Ishikawa (cell line): Measurements from ENCODE around the gene TLE6.

Source experiments
- CEBPB ChIP-seq: IDR thresholded peaks from 2 replicates; pipeline ENCODE4 v1.6.1; 2012
- CREB1 ChIP-seq: IDR thresholded peaks from 2 replicates; pipeline ENCODE4 v1.6.1; 2012; ENCODE audit warnings: low read depth
- EGR1 ChIP-seq: IDR thresholded peaks from 2 replicates; pipeline ENCODE4 v1.6.1; 2012
- EP300 ChIP-seq: IDR thresholded peaks from 2 replicates; pipeline ENCODE4 v1.6.1; 2012; ENCODE audit warnings: borderline replicate concordance
- FOXM1 ChIP-seq: IDR thresholded peaks from 2 replicates; pipeline ENCODE4 v1.6.1; 2012; ENCODE audit warnings: low read depth, borderline replicate concordance
- NFIC ChIP-seq: IDR thresholded peaks from 2 replicates; pipeline ENCODE4 v1.6.1; 2012
- RAD21 ChIP-seq: IDR thresholded peaks from 2 replicates; pipeline ENCODE4 v1.6.1; 2012; ENCODE audit warnings: low read depth
- TAF1 ChIP-seq: IDR thresholded peaks from 2 replicates; pipeline ENCODE4 v1.6.1; 2012; ENCODE audit warnings: low read depth, mild to moderate bottlenecking
- TCF12 ChIP-seq: IDR thresholded peaks from 2 replicates; pipeline ENCODE4 v1.6.1; 2012; ENCODE audit warnings: low read depth
- TEAD4 ChIP-seq: IDR thresholded peaks from 2 replicates; pipeline ENCODE4 v1.6.1; 2012
- YY1 ChIP-seq: IDR thresholded peaks from 2 replicates; pipeline ENCODE4 v1.6.1; 2012; ENCODE audit warnings: low read depth
- ZBTB7A ChIP-seq: IDR thresholded peaks from 2 replicates; pipeline ENCODE4 v1.6.1; 2012; ENCODE audit warnings: low read depth
- TF ChIP-seq, protein P1 (sequence below): IDR thresholded peaks from 2 replicates; pipeline ENCODE4 v1.6.1; 2012
- TF ChIP-seq, protein P2 (sequence below): IDR thresholded peaks from 2 replicates; pipeline ENCODE4 v1.6.1; 2012; ENCODE audit warnings: low read depth, mild to moderate bottlenecking
- TF ChIP-seq, protein P3 (sequence below): IDR thresholded peaks from 2 replicates; pipeline ENCODE4 v1.6.1; 2012

Gene TLE6

GRCh38 chr19:2974342-2975041, 2.9 kb upstream of the TLE6 start:
- no peak for TF ChIP-seq TAF1

- TF ChIP-seq CEBPB (no peak), CREB1 (no peak)
Measured at GRCh38 chr19:2976609-2977000, 759 bp upstream of the TLE6 start.

DNA sequence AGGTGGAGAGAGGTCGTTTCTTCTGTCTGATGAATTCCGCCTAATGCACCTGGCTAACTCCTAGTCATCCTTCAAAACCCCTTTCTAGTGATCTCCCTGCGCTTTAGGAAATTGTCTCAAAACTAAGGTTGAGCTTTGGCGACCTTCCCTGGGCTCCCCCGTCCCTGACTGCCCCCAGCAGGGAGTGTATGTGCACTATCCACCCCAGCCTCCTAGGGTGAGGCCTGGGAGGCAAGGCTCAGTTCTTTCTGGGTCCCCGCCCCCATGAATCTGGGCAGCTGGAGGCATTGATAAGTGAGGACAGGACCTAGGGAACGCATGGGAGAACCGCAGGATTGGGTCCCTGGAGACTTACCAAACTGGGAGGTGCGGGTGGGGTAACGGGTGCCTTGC, 378 bp downstream of the TLE6 start:
- TF ChIP-seq CEBPB (no peak), TAF1 (no peak), EGR1 (no peak), CREB1 (no peak), NFIC (no peak), TEAD4 (no peak), FOXM1 (no peak), YY1 (no peak), TCF12 (no peak)
- TF ChIP-seq, protein P1, sequence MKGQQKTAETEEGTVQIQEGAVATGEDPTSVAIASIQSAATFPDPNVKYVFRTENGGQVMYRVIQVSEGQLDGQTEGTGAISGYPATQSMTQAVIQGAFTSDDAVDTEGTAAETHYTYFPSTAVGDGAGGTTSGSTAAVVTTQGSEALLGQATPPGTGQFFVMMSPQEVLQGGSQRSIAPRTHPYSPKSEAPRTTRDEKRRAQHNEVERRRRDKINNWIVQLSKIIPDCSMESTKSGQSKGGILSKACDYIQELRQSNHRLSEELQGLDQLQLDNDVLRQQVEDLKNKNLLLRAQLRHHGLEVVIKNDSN: no peak
- TF ChIP-seq, protein P2, sequence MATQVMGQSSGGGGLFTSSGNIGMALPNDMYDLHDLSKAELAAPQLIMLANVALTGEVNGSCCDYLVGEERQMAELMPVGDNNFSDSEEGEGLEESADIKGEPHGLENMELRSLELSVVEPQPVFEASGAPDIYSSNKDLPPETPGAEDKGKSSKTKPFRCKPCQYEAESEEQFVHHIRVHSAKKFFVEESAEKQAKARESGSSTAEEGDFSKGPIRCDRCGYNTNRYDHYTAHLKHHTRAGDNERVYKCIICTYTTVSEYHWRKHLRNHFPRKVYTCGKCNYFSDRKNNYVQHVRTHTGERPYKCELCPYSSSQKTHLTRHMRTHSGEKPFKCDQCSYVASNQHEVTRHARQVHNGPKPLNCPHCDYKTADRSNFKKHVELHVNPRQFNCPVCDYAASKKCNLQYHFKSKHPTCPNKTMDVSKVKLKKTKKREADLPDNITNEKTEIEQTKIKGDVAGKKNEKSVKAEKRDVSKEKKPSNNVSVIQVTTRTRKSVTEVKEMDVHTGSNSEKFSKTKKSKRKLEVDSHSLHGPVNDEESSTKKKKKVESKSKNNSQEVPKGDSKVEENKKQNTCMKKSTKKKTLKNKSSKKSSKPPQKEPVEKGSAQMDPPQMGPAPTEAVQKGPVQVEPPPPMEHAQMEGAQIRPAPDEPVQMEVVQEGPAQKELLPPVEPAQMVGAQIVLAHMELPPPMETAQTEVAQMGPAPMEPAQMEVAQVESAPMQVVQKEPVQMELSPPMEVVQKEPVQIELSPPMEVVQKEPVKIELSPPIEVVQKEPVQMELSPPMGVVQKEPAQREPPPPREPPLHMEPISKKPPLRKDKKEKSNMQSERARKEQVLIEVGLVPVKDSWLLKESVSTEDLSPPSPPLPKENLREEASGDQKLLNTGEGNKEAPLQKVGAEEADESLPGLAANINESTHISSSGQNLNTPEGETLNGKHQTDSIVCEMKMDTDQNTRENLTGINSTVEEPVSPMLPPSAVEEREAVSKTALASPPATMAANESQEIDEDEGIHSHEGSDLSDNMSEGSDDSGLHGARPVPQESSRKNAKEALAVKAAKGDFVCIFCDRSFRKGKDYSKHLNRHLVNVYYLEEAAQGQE: no peak

DNA sequence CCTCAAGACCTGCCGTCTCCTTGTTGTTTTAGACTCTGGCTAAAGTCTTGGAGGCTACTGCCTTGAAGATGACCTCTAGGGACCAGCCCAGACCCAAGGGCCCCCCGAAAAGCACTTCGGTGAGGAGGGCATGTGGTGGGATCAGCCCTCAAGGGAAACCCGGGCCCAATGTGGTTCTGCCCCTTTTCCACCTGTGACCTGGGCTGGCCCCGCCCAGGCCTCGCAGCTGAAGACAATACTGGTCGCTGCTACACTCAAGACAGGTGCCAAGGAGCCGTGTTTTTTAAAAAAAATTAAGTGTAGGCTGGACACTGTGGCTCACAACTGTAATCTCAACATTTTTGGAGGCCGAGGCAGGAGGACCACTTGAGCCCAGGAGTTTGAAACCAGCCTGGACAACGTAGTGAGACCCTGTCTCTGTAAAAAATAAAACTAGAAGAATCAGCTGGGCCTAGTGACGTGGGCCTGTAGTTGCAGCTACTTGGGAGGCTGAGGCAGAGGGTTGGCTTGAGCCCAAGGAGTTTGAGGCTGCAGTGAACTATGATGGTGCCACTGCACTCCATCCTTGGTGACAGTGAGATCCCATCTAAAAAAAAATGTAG, 903 bp downstream of the TLE6 start:
- TF ChIP-seq FOXM1: no peak
- no peak for TF ChIP-seq YY1
- TF ChIP-seq, protein P1: no peak
- TF ChIP-seq TCF12: no peak
- TF ChIP-seq TAF1: no peak
- TF ChIP-seq RAD21: no peak
- TF ChIP-seq NFIC: no peak
- TF ChIP-seq, protein P3, sequence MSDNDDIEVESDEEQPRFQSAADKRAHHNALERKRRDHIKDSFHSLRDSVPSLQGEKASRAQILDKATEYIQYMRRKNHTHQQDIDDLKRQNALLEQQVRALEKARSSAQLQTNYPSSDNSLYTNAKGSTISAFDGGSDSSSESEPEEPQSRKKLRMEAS: no peak
- no peak for TF ChIP-seq CREB1
- TF ChIP-seq CEBPB: no peak
- TF ChIP-seq, protein P2: no peak

- TF ChIP-seq, protein P1: no peak
- TF ChIP-seq TEAD4: no peak
Measured at GRCh38 chr19:2978772-2979171, 1.4 kb downstream of the TLE6 start.

DNA sequence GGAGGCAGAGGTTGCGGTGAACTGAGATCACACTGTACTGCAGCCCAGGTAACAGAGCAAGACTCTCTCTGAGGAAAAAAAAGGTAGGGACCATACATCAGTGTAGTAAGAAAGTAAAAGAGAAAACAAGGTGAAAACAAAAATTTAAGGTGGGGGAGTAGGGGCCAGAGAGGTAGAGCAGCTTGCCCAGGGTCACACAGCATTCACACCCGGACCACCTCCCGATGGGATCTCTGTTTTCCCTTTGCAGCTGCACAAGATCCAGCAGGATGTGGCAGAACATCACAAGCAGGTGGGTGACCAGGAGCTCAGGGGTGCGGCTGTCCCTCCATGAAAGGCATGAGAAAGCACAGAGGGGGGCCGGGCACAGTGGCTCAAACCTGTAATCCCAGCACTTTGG, 4.5 kb downstream of the TLE6 start:
- TF ChIP-seq FOXM1 (no peak), EP300 (no peak), NFIC (no peak), TEAD4 (no peak), EGR1 (no peak), TCF12 (no peak), CEBPB (no peak), ZBTB7A (no peak), RAD21 (no peak), YY1 (no peak), CREB1 (no peak), TAF1 (no peak)
- TF ChIP-seq, protein P1: no peak
- TF ChIP-seq, protein P2: no peak
- TF ChIP-seq, protein P3: no peak
